NT2/D1 (cell line): ENCODE results near the gene SLC26A3.

Source experiments
- SUZ12 ChIP-seq: IDR thresholded peaks from 2 replicates; pipeline ENCODE4 v1.6.1; 2011; ENCODE audit not compliant: insufficient read length, insufficient read depth; ENCODE audit errors: extremely low read depth
- ZNF274 ChIP-seq: IDR thresholded peaks from 2 replicates; pipeline ENCODE4 v1.6.1; 2011; ENCODE audit warnings: mild to moderate bottlenecking, low read depth, low read length

- TF ChIP-seq SUZ12 (no peak), ZNF274 (no peak)
Measured at GRCh38 chr7:107828540-107828939, 25.5 kb upstream of the SLC26A3 start.
